ENCODE measurements around the gene AADACL2. TPM values are rescaled to one million over a fixed set of nuclear protein-coding genes. Genes with fewer than 3 reads are reported as not detected.
"Not testable (repeated sequence)": the region's sequence is repeated elsewhere in the genome, so short reads cannot be mapped to it uniquely, and the experiment has no call there.

Gene AADACL2
- total RNA-seq, 2 donors from 2014 or later: not detected

DNA sequence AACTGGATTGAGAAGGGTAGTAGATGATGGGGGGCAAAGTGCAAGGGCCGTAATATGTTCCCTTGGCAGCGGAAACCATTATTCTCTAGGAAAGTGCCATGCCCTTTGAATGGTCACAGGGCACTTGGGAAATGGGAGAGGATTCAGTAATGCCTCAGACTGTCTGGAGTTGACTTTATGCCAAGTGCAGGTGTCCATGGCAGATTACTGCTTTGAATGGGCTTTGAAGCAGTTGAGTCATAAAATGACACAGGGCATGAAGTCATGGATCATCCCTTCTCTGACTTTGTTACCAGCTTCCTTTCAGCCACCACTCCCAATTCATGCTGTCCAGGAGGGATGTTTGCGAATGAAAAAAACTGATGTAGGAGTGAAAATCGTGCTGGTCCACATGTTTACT is 20.1 kb downstream of the AADACL2 start:
- no peaks in the 10 kb centered on the region for H3K9me3 ChIP-seq
- ATAC-seq (ENCODE audit: insufficient number of reproducible peaks, low FRiP score, low read depth) (no peak), DNase-seq (ENCODE audit: low spot score) (no peak)
- TF ChIP-seq, protein P1, sequence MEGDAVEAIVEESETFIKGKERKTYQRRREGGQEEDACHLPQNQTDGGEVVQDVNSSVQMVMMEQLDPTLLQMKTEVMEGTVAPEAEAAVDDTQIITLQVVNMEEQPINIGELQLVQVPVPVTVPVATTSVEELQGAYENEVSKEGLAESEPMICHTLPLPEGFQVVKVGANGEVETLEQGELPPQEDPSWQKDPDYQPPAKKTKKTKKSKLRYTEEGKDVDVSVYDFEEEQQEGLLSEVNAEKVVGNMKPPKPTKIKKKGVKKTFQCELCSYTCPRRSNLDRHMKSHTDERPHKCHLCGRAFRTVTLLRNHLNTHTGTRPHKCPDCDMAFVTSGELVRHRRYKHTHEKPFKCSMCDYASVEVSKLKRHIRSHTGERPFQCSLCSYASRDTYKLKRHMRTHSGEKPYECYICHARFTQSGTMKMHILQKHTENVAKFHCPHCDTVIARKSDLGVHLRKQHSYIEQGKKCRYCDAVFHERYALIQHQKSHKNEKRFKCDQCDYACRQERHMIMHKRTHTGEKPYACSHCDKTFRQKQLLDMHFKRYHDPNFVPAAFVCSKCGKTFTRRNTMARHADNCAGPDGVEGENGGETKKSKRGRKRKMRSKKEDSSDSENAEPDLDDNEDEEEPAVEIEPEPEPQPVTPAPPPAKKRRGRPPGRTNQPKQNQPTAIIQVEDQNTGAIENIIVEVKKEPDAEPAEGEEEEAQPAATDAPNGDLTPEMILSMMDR (IDR thresholded peaks at IDR 0.05): no peak
- no peak overlapping the region for H3K4me3 ChIP-seq
- H3K27ac ChIP-seq: no peak overlapping the region
- no peaks in the 10 kb centered on the region for H3K4me1 ChIP-seq (ENCODE audit: control insufficient read depth in 1 of 2, low read depth in 2 of 2)
- H3K36me3 ChIP-seq: no peaks in the 10 kb centered on the region
- H3K27me3 ChIP-seq (replicated peaks; ENCODE audit: insufficient read depth): no peaks in the 10 kb centered on the region

- Histone ChIP-seq H3K4me3 (no peak overlapping the region), H3K27ac (no peak overlapping the region), H3K9me3 (no peaks in the 10 kb centered on the region), H3K36me3 (no peaks in the 10 kb centered on the region), H3K4me1 (ENCODE audit: control insufficient read depth in 1 of 2, low read depth in 2 of 2) (peaks cover 0 to 4% of the 10 kb centered on the region in 2 donors), H3K27me3 (replicated peaks; ENCODE audit: insufficient read depth) (no peaks in the 10 kb centered on the region)
- DNase-seq (ENCODE audit: low spot score) (no peak), ATAC-seq (ENCODE audit: insufficient number of reproducible peaks, low FRiP score, low read depth) (no peak)
- TF ChIP-seq, protein P1 (IDR thresholded peaks at IDR 0.05): no peak
Measured at GRCh38 chr3:151761581-151761980, 27.9 kb downstream of the AADACL2 start.

- not testable (repeated sequence) for H3K27me3 ChIP-seq (replicated peaks; ENCODE audit: insufficient read depth); H3K4me1 ChIP-seq (ENCODE audit: control insufficient read depth in 1 of 2, low read depth in 2 of 2); DNase-seq (ENCODE audit: low spot score); H3K9me3 ChIP-seq; H3K36me3 ChIP-seq; ATAC-seq (ENCODE audit: insufficient number of reproducible peaks, low FRiP score, low read depth); H3K27ac ChIP-seq; H3K4me3 ChIP-seq
Measured at GRCh38 chr3:151764699-151765098, 31.0 kb downstream of the AADACL2 start.

- DNase-seq (ENCODE audit: low spot score): no peak
- Histone ChIP-seq H3K4me1 (ENCODE audit: control insufficient read depth in 1 of 2, low read depth in 2 of 2) (peaks cover 12 to 13% of the 10 kb centered on the region in 2 donors), H3K27ac (no peak overlapping the region)
Measured at GRCh38 chr3:151765685-151766084, 32.0 kb downstream of the AADACL2 start.

DNA sequence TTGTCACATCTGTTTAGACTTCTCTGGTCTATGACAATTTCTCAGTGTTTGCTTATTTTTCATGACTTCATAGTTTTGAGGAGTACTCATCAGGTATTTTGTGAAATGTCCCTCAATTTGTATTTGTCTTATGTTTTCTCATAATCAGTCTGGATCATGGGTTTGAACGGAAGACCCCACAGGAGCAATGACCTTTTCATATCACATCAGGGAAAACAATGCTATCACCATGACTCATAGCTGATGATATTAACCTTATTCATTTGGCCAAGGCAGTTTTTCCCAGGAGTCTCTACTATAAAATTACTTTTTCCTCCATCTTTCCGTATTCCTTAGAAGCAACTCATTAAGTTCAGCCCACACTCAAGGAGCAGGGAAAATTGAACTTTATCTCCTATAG is 32.7 kb downstream of the AADACL2 start:
- Histone ChIP-seq H3K4me1 (ENCODE audit: control insufficient read depth in 1 of 2, low read depth in 2 of 2) (peaks cover 20 to 21% of the 10 kb centered on the region in 2 donors), H3K9me3 (no peaks in the 10 kb centered on the region), H3K27ac (no peak overlapping the region), H3K4me3 (no peak overlapping the region), H3K27me3 (replicated peaks; ENCODE audit: insufficient read depth) (no peaks in the 10 kb centered on the region), H3K36me3 (no peaks in the 10 kb centered on the region)
- no peak for ATAC-seq (ENCODE audit: insufficient number of reproducible peaks, low FRiP score, low read depth)
- TF ChIP-seq, protein P1 (IDR thresholded peaks at IDR 0.05): no peak
- no peak for DNase-seq (ENCODE audit: low spot score)

More at GRCh38 chr3:151765685-151766084, 32.0 kb downstream of the AADACL2 start:
- TF ChIP-seq, protein P1 (IDR thresholded peaks at IDR 0.05): no peak
- Histone ChIP-seq H3K36me3 (no peaks in the 10 kb centered on the region), H3K4me3 (no peak overlapping the region), H3K9me3 (no peaks in the 10 kb centered on the region), H3K27me3 (replicated peaks; ENCODE audit: insufficient read depth) (no peaks in the 10 kb centered on the region)
- no peak for ATAC-seq (ENCODE audit: insufficient number of reproducible peaks, low FRiP score, low read depth)

GRCh38 chr3:151768393-151768930 is 34.7 kb downstream of the AADACL2 start:
- no peaks in the 10 kb centered on the region for H3K9me3 ChIP-seq
- H3K27me3 ChIP-seq (replicated peaks; ENCODE audit: insufficient read depth): no peaks in the 10 kb centered on the region
- H3K4me1 ChIP-seq (ENCODE audit: control insufficient read depth in 1 of 2, low read depth in 2 of 2): peaks cover 26 to 34% of the 10 kb centered on the region in 2 donors
- ATAC-seq (ENCODE audit: insufficient number of reproducible peaks, low FRiP score, low read depth) (no peak), DNase-seq (ENCODE audit: low spot score) (no peak)
- H3K36me3 ChIP-seq: no peaks in the 10 kb centered on the region
- TF ChIP-seq, protein P1 (IDR thresholded peaks at IDR 0.05): no peak
- H3K4me3 ChIP-seq: no peak overlapping the region
- H3K27ac ChIP-seq: no peak overlapping the region

All from thoracic aorta (tissue), 2 donors.